Activated gamma-delta T cell (primary cell): ENCODE results near the gene MCM9.

Experiments used
- DNase-seq: peaks from one replicate; lab custom pipeline; 2025; lab: John Stamatoyannopoulos, UW

The MCM9 gene

DNA sequence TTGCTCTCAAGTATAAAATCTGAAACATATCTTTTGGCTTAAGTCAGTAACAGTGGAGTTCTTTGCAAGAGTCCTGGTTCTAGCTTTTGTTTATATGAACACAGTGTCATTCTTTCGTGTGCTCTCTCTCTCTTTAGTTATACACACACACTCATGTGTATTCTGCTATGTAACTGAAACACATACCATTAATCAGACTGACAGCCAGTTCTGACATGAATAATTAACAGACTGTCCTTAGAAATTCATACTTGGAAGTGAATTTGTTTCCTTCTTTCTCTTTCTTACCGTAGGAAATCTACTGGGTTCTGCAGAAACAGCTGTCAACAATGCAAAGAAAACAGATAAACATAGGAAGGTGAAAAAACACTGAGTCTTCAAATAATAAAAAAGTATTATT lies 2.5 kb downstream of the MCM9 start:
- DNase-seq = no peak

DNA sequence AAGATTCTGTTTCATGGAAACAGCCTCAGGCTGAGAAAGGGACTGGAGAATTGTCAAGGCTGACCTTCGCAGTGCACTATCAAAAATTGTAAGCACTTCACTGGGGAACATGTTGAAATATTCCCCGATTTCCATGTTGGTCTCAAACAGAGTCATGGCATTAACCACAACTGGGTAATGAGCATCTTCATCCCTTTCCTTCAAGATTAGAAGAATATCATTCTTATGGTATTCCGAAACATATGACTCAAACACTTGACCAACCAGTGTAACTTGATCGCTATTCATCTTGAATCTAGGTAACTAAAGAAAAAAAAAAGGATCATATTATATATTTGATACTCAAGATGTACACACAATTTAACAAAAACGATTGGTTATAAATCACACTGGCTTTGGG lies 3.5 kb downstream of the MCM9 start:
- DNase-seq = no peak

DNA sequence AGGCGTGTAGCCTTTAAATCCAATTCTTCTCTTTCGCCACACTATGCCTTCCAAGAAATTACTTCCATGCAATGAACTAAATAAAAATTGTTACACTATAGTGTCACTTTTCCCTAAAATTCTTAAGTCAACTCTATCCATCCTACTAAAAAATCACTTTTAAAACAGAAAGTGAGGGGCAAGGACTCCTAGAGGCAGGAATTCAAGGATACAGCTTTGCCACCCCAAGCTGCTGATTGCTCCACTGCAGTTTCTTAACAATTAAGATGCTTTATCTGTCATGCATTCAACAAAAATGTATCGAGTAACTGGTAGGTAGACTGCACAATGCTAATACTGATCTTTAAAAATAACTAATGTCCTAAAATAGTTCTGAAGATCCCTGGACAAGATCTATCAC lies 4.3 kb downstream of the MCM9 start:
- DNase-seq = no peak

DNA sequence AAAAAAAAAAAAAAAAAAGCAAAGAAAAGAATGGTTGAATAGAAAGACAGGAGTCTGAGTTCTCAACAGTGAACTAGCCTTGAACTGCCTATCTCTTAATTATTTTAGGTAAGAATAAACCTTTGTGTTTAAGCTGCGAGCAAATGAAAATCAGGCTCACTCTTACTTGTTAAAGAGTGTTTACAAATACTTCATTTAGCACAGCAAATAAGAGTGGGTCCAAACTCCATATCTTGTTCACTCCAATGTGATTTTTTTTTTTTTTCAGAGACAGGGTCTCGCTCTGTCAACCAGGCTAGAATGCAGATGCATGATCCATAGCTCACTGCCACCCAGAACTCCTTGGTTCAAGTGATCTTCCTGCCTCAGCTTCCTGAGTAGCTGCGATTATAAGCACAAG lies 11.9 kb downstream of the MCM9 start:
- DNase-seq = no peak

DNA sequence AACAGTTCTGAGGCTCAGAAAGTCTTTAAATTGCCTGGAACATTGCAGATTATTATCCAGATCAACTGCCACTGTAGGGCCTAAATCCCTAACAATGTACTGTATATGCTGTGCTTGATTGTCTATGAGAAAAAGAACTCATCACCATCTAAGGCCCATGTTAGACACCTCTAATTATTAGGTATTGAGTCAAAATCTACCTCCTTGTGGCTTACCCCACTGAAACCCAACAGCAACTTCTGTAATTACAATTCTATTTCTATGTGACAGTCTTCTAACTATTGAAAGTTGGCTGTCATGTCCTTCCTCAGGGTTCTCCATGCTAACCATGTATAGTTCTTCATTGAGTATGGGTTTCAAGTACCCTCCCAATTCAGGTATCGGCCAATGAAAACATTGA lies 13.9 kb downstream of the MCM9 start:
- no peak for DNase-seq

DNA sequence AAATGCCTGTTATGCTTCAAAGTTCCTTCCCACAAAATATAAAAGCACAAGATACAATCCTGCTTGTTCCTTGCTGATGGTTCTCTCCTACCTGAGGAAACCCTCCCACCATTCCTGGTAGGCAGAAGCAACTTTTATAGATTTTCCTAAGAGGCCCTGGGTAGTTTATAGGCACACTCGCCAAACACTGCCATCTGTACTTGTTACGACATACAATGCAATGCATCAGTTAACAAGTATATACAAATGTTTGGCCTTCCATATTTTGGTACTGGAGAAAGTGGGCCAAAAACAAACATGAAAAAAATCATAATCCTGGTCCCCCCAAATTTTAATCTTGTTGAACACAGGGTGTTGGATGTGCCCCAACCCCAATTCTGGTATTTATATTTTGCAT lies 16.6 kb downstream of the MCM9 start:
- no peak for DNase-seq

DNA sequence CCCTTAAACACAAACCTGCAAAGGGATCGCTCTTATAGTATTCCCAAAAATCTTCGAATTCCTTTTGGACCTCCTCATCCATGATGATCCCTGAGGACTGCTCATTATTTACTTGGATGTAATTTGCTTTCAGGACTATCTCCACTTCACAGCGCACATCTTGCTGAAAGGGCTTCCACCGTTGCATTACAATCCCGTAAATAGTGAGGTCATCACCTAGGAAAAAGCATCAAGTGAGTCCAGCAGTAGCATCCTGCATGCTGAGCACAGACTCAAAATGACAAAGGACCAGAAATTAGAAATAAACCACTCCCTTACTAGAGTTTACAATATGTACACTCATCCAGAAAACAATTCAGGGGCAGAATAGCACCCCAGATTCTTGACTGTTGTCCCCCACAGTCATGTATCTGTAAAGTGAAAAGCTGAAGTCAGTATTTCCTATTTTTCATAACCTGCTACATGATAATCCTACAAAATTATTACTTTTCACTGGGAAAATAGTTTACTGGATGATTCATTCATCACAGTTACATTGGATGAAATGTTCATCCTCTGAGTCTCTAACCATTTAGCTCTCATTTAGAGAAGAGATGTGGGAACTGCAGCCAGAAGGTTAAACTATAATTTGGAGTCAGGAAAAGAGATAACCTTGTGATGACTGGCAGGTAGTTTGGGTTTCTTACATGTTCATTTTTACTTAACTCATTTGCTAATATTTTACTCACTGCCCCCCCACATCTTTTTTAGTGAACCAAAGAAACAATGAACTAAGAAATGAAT lies 17.2 kb downstream of the MCM9 start:
- DNase-seq = no peak

DNA sequence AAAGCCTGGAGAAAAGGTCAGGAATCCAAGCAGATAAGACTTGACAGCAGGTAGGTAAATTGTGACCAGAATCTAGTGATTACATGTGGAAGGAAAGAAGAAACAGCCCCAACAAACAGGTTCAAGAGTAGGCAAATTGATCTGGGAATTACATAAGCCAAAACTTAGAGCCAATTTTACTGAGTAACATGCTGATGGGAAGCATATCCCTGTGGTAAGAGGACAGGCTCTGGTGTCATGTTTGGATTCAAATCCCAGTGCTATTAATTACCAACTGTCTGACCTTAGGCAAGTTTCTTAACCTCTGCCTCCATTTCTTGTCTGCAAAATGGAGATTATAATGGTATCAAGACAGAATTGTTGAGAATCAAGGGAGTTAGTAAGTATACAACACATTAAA lies 20.4 kb downstream of the MCM9 start:
- no peak for DNase-seq

DNA sequence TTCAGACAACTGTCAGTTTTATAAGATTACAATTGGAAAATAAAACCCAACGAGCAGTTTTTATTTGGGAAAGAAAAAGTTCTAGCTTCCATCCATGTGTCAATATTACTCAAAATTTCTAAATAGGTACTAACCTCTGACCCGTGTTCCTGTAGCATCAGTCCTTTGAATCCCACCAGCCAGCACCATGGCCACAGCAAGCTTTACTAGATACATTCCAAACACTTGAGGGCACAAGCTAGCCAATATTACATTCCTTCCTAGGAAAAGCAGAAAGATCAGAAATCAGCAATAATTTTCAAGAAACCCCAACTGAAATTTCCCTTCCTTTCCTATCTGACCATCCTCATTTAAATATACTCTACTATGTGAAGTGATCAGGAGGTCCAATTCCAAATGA lies 21.8 kb downstream of the MCM9 start:
- DNase-seq = no peak

DNA sequence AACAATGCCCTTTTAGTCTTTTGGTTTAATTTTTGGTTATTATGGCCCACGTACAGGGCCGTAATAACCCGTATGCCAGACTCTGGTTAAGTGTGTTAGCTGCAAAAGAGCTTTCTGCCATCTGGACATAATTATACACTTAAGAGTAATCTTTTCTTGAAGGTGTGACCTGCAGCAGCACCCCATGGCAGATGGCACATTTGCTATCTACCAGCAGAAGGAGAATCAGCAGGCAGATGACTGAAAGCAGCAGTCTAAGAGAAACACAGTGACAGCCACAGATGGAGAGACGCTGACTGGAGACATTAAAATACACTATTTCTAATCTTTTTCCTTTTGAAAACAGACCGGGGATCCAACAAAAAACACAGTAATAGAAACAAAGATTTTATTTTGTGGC lies 22.3 kb downstream of the MCM9 start:
- no peak for DNase-seq

DNA sequence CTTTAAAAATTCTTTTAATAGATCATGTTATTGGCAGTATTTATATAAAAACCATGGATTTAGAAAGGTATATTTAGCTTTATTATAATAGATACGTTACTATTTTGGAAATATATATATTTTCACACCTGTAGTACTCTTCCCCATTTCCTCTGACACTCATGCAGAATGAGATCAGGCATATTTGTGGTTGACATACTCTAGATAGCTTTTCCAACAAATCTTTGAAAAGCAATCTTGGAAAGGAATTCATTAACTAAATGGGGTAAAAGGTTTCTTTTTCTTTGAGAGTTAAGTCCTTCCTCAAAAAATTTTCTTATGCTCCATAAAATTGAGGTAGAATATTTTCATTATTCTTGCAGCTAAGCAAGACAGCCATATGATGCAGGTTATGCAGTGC lies 26.5 kb downstream of the MCM9 start:
- no peak for DNase-seq

DNA sequence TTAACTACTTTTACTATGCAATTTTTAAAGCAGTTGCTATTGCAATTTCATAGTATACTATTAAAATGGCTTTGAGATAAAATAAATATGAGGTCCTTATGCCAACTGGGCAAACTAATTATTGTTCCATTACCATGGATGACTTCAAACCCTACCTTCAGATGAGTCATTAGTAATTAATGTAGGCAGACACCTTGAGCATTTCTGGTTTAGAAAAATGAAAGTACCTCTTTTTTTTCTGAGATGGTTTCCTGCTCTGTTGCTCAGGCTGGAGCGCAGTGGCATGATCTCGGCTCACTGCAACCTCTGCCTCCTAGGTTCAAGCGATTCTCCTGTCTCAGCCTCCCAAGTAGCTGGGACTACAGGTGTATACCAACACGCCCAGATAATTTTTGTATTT lies 29.1 kb downstream of the MCM9 start:
- no peak for DNase-seq

DNA sequence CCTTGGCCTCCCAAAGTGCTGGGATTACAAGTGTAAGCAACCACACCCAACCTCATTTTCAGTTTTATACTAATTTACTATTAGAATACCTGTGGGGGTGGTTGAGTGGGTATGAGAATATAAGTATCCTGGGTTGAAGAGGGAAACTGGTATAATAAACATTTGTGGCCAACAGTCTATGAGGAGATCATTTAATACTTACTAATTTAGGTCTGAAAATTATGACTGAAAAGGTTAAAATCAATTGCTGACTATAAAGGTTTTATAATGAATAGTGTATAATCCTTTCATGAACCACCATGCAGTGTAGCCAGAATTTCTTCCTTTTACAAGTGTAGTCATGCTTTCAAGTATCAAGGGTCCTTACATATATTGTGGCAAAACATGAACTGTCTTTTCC lies 29.9 kb downstream of the MCM9 start:
- no peak for DNase-seq

DNA sequence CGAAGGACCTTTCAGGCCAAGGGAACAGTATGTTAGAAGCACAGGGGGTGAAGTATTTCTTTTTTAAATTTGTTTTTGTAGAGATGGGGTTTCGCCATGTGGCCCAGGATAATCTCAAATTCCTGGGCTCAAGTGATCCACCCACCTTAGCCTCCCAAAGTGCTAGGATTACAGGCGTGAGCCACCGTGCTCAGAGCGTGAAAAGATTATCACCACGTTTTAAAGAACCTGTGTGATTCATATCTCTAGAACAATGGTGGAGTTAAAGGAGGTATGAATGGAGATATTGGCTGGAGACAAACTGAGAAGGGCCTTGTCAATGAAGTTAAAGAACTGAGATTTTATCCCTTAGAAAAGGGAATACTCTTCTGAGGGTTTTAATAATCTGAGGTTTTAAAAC lies 31.3 kb downstream of the MCM9 start:
- no peak for DNase-seq

DNA sequence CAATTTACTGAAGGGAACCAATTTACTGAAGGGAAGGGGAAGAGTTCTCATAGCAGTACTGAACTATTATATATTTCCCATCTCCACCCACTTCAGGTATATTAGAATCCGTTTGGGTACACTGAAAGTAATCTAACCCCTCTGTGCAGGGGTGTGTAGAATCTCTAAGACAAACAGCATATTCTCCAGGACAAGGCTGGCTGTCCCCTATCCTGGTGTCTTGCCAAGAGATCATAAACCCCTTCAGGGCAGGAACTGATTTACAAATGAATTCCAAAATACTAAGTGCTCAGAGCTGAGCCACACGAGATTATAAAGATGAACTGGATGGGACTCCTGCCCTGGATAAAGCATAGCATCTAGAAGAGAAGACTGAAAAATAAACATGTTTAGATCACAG lies 31.8 kb downstream of the MCM9 start:
- DNase-seq = no peak

DNA sequence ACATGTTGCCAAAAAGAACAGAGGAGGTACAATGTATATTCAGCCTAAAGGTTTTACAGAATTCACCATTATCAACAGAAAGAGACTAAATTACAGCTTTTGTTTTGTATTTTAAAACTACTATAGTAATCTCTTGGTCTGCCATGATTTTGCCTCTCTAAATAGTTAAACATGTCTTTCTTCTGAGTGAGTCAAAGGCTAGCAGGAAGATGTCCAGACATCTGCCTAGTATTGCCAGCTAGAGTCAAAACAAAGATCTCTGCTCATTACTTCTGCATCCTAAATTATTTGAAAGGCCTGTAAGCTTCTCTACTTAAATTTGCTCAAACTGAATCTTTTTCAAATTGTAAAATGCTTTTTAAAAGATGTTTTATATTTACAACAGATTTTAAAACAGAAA lies 32.2 kb downstream of the MCM9 start:
- no peak for DNase-seq

DNA sequence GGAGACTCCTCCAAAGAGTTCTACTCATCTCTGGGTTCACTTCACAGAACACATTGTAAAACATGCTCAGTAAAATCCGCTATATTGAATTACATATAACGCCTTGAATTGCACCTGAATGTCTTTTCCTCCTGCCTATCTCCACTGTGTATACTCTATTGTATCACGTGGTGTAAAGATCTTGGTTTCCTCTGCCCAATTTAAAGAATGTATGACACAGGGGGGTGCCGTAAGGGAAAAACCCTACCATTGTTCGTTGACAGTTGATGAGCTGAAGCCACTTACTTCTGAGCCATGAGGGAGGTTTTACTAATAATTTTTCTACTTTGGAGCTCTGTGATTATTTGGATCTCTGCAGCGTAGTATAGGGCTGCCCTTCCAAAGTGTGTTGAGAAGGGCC lies 35.0 kb downstream of the MCM9 start:
- no peak for DNase-seq

DNA sequence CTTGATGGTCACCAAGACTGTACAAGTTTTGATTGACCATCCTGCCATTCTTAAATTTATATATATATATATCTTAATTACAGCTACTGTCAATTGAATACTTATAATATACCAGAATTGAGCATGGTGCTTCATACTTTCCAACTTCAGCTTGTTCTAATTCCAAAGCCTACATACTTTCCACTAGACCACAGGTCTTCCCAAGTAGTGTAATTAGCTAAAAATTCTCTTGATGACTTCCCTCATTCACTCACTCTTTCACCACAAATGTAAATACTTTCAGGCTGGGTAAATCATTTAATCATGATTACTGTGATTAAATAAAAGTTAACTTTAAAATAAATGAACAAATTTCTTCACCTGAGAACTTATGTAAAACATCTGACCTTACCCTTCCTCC lies 37.6 kb downstream of the MCM9 start:
- DNase-seq = no peak

DNA sequence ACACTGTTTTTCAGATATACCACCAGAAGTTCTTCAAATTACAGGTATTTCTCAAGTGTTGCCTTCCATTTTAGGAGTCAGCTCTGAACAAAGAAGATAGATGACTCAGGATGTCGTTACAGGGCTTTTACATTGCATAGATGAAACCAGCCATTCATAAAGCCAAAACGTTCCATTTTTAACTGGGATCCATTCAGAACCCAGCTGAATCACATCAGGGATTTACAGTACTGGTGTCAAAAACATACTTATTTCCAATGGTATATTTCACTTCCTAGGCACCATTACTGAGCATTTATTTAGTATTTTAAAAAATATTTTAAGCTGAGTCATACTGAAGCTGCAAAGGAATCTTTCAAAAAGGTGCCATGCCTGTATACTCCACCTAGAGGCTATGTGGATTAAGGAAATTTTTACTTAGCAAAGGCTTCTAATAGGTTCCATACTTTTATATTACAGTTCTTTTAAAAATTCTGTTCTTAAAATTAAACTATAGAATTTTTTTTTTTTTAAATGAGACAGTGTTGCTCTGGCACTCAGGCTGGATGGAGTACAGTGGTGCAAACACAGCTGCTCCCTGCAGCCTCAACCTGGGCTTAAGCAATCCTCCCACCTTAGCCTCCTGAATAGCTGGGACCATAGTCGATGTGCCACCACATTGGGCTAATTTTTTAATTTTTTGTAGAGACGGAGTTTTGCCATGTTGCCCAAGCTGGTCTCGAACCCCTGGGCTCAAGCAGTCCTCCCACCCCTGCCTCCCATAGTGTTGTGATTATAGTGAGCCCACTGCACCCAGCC lies 38.4 kb downstream of the MCM9 start:
- no peak for DNase-seq

DNA sequence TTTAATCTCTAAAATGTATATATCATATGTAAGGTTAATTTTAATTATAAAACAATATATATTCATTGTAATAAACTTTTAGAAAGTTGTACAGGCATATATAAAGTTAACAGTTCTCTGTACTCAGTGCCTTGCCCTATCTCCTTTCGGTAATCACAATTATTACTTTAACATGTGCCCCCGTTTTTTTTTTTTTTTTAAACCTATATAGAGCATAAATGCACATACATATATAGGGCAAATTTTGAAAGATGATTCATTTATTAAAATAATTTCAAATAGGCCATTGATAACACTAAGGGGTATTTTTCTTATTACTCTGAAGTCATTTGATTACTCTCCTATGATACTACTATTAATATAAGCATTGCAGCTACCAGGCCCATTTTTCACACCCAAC lies 39.1 kb downstream of the MCM9 start:
- DNase-seq = no peak

DNA sequence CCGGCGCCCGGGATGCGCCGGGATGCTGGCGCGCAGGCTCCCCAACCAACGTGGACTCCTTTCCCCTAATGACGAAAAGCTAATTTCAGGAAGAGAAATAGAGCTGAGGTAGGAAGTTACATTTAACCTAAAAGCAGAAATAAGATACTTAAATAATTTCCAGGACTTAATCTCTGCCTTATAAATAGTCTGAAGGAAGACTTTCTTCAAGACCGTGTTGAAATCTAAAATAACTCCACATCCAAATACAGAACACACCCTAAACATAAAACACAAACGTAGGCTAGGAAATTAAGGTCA lies 39.7 kb downstream of the MCM9 start:
- no peak for DNase-seq

DNA sequence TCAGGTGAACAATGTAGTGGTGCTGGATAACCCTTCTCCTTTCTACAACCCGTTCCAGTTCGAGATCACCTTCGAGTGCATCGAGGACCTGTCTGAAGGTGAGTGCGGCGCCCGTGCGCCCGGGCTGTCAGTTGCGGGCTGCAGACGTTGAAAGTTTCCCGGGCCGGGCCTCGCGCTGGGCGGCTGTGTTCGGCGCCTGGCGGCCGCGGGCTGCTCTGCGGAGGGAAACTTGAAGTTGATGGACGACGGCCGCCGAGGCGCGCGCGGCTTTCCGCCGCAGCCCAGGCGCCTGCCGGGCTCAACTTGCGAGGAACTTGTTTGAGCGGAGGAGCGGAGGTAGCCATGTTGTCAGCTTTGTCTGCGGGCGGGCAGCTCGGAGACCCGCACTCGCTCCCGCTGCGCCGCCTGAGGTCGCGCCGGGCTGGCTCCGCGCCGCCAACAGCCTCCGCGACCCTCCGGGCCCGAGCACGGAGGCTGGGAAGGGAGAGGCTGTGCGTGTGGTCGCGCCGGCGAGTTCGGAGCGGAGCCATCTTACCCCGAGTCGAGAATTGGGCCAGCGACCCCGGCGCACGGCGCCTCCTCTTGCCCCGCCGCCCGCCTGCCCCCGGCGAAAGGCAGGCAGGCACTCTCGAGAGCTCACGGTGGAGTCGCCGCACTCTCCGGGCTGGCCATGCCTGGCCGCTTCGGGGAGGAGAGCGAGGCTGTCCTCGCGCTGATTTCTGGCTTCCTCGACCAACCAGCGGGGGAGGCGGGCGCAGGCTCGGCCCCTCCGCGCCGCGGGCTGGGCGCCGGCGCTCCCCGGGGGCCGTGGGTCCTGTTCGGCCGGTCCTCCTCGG lies 40.3 kb downstream of the MCM9 start:
- DNase-seq = peak; percentile 55

DNA sequence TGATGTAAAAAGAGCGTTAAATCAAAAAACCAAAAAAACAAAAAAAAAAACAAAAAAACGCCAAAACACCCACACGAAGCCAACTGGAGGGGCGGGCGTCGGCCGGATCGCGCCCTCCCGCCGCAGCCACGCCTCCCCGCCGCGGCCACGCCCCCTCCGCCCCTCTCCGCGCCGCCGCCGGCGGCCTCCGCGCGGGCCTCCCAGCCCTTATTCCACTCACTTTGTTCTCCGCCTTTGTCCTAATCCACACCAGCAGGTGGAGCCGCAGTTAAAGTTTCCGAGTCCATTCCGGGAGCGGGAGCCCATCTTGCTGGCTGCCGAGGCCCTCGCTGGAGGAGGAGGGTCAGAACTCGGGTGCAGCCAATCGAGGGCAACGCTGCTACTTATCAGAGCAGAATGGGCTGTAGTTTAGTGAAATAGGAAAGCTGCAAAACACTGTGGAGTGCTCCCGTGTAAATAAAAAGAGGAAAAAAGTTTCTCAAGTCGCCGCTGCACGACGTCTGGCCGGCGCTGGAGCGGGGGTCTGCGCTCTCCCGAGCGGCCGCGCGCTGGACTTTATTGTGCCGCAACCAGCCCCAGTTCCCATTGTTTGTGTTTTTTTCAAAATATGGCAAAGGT lies 41.0 kb downstream of the MCM9 start, which contains the start of gene ASF1A:
Gene ASF1A (plus strand): TSS at position 346 of the 618 bp plus-strand sequence. CDS start 262 bp downstream, at position 608.
- DNase-seq = peak; percentile 84
